GM18873 (cell line): Measurements from ENCODE around the gene ST6GALNAC5.
"Not testable (repeated sequence)": the region's sequence is repeated elsewhere in the genome, so short reads cannot be mapped to it uniquely, and the experiment has no call there.

ENCODE experiments used
- ATAC-seq: cut with Tn5 transposase; IDR thresholded peaks from one replicate; pipeline ENCODE4 v1.9.1; 2021; ENCODE audit warnings: mild to moderate bottlenecking, moderate library complexity, moderate number of reproducible peaks; ENCODE audit not compliant: unreplicated experiment, low FRiP score

The ST6GALNAC5 gene

DNA sequence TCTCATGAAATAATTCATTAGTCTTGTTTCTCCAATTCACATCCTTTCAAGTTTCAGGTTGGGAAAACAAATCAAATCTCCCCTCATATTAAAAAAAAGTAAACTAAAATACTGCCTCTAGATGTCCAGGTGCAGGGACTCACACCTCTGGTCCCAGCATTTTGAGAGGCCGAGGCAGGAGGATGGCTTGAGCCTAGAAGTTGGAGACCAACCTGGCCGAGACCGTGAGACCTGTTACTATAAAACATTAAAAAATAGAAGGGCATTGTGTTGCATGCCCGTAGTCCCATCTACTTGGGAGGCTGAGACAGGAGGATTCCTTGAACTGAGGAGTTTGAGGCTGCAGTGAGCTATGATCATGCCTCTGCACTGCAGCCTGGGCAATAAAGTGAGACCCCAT is 61.9 kb downstream of the ST6GALNAC5 start:
- ATAC-seq = no peak

DNA sequence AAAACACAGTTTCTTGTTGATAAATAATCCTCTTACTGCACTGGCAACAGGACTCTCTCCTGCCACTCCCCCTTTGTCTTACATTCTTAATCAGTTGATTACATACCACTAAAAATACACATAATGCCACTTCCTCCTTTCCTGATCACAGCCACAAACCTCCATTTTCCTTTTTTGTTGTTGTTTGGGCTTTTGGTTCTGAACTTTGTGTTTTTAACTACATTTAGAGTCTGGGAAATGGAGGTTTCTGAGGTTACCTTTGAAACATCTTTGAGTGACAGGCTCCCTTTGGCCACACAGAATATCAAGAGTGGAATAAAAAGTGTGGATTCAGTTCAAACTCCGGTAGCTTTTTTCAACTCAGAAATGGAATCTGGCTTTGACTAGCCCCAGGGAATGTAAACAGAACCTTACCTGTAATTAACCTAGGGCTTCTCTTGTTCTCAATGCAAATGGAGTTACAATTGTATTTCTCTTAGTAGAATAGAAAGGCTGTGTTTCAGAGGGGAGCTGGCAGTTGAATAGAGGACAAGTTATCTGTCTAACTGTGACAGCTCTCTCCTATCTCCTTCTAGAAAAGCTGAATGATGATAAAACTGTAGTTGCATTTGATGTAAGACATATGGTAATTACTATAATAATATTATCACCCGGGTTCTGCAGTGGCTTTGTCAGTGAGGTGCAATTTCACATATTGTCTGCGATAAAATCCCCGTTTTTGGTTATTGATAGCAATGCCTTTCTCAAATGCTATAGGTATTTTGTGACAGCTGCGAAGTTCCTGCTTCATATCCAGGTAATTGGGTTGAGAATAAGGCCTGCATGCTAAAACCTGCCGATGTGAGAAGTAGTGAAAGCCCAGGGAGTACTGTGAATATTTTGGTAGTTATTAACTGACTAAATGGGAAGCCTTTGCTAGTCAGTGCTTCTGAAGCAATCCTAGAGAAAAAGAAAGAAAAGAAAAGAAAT is 66.9 kb downstream of the ST6GALNAC5 start:
- no peak for ATAC-seq

DNA sequence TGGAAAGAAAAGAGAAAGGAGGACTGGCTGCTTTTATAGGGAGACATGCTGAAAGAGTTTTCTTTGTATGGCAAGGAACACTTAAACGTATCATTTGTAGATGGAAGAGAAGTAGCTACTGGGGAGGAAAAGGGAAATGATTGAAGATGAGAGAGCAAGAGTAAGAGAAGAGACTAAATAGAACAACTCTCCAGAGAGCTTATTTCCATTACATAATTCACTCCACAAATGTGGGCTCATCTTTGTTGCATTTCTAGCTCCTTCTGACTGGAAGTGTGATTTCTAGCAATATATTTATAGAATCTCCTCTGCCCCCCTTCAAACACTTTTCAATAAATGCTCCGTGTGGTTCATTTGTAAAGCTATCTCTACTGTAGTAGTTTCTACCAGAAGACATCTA is 71.0 kb downstream of the ST6GALNAC5 start:
- no peak for ATAC-seq

DNA sequence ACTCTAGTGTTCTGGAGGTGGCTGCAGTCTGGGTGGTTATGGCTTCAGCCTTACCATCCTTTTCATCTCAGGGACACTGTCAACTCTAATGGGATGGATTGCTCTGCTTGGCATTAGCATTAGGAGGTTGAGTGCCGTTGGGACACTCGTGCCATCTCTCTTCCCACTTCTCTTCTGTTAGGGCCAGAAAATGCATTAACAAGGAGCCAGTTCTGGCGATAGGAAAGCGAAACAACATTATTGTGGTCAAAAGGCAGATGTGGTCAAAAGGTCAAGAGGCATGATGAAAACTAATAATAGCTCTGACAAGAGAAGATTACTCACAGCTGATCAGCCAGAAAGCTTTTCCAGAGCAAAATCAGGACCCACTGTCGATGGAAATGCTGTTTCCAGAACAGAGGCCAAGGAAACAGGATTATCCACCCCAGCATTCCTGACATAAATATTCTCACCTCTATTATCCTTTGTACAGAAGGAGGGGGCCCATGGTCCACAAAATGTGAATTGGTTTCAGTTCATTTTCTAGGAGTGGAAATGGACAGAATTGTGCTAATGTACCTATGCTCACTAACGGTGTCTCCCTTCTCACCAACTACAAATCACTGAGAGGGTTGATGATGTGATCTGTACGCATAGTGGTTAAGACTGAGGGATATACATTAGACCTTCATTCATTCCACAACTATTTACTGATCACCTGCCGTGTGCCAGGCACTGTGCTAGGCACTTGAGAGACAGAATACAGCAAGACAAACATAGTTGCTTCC is 72.0 kb downstream of the ST6GALNAC5 start:
- ATAC-seq = peak; percentile 65

DNA sequence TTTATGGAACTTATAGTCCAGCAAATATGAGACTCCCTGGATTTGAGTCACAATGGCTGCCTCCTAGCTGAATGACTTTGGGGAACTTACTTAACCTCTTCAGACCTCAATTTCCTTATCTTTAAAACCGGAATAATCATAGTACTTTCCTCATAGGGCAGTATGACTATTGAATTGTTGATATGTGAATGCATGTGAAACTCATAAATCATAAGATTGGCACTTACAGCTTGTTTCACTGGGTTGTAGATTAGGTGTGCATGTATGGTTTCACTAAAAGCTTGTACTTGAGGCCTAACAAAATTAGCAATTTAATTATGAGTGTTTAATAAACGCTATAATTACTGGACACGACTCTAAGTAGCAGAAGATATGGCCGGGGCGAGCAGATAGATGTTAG is 72.5 kb downstream of the ST6GALNAC5 start:
- ATAC-seq = no peak

DNA sequence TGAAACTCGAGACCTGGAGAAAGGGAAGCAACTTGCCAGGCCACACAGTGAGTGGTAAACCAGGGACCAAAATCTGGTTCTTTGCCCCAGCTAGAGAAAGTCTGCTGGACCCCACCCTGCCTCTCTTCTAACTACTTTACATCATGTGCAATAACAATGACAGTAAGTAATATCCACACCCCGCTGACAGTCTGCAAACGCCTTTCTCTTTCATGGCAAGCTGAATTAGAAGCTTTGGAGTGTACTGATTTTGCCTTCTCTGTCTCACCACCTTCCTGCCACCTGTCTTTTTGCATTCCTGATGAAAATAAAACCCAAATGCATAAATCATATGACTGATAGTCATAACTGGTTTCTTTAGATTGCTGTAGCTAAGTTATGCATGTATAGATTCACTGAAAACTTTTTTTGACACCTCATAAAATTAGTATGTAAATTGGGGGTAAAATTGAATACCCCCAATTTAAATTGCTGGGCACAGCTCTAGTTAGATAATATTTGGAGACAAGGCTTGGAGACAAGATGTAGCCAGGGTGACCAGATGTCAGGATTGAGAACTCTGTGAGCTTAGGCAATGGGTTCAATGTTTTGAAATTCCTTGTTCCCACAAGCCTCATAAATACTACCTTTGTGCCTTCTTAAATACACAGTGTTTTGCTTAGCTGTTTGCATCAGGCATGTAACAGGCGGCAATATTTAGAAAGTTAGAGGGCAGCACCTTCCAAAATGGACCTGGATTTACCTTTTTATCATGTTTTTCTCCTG is 73.5 kb downstream of the ST6GALNAC5 start:
- no peak for ATAC-seq

DNA sequence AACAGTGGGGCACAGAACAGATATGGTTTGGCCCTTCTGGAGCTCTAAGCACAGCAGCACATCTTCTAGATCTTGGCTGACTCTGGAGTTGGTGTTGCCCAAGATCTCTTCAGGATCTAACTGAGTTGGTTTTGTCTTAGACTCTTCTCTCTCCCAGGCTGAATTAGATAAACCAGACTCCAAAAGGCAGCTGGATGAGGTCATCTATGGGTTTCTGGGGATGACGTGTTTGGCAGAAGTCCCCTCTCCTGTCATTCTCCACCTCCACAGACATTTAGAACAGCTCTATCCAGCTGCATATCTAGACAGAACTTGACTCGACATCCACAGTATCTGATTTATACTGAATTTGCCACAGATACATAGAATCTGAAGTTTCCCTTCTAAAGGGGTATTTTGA is 75.3 kb downstream of the ST6GALNAC5 start:
- ATAC-seq = no peak

DNA sequence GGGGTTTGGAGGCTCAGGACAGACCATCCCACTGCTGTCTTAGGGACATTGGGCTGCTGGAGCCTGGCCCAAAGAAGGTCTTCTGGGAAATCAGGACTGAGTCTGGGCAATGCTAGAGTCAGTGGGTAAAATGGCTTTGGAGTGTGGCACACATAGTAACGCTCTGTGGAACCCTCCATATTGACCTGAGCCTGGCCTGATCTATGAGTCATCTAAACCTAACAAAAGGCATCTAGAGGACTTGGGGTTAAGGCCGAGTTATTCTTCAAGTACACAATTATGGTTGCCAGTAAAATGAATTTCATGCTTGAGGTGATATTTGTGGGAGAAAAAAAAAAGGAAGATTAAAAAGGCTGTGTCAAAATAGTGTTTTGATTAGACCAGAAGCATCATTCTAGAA is 77.7 kb downstream of the ST6GALNAC5 start:
- ATAC-seq = no peak

DNA sequence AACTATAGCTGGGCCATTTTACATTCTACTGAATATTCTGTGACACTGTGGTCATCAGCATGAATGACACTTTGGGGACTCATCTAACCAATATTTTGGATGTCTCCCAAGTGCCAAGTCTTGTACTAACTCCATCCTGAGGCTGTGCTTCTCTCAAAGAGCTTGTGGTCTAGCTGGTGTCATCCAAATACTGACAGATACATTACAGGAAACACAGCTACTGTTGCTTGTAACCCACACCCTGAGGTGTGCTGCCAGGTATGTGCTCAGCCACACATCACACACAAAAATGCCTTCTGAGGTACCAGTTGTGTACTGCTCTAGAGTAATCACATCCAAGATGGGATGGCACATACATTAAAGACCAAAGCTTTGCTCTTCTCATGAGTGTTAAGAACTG is 81.6 kb downstream of the ST6GALNAC5 start:
- no peak for ATAC-seq

DNA sequence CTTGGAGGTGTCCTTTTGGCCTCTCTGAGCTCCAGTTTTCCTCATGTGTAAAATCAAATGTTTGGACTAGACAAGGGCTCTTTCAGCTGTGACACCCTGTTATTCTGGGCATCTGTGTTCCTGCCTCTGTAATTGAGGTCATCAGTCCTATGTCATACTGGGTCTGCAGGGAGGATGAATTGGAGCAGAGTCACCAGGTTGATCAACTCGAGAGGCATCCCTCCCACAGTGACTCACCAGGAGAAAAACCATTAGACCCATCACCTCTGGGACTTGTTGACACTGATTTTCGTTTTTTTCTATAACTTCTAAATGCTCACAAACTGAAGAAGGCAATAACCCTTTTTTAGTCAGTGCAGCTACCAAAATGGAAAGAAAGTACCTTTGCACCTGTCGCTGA is 82.2 kb downstream of the ST6GALNAC5 start:
- ATAC-seq = no peak

DNA sequence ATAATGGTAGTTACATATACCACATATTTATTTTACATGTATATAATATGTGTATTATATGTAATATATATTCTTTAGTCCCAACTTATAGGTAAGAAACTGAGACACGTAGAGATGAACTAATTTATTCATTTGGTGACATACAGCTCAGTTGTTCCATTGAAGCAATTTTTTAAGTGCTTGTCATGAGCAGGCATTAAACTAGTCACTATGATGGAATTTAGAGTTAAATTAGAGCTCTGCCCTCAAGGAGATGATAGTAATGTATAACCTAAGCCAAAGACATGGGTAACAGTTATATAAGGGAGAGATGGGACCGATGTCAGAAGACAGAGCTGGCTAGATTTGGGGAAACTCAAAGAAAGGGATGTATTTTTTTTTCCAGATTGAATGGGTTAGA is 83.0 kb downstream of the ST6GALNAC5 start:
- ATAC-seq = no peak

DNA sequence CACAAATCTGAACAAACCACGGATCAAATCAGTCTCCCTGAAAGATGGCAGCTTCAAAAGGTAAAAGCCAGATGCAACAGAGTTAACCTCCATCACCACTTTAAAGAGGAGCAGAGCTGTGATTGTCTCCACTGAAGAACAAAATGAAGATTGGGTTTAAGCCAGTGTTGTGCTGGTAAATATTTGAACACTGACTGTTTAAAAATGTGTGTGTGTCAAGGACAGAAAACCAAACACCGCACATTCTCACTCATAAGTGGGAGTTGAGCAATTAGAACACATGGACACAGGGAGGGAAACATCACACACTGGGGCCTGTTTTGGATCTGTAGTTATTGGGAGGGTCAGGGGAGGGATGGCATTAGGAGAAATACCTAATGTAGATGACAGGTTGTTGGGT is 83.9 kb downstream of the ST6GALNAC5 start:
- ATAC-seq = no peak

DNA sequence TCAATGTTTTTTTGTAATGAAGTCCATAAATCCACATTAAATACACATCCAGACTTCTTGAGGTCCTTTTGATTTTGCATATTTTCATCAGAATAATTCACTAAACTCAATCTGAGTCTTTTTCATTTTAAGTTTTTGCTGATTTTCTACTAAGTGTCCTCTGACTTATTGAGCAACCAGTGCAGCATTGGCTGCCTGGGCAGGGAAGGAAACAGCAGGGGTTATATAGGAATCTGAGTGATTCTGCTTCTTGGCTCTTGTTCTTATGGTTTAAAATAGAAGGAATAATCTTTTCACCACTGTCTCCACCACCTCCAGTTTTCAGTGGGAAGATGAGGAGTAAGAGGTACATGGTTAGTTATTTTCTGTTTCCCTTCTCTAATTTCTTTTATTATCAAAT is 88.4 kb downstream of the ST6GALNAC5 start:
- ATAC-seq = no peak

DNA sequence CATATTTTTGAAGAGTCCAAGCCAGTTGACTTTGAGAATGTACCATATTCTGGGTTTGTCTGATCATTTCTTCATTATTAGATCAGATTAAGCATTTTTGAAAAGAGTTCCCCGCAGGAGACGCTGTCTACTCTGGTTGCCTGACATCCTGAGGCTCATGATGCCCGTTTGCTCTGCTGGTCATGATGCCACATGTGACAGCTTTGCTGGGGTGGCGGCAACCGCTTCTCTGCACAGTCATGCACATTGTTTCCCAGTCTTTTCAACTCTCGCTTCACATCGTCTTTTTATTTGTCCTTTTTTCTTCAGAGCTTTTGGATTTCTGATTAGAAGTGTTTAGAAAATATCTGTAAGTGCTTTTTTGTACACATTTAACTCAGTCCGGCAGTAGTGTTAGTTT is 90.7 kb downstream of the ST6GALNAC5 start:
- no peak for ATAC-seq

DNA sequence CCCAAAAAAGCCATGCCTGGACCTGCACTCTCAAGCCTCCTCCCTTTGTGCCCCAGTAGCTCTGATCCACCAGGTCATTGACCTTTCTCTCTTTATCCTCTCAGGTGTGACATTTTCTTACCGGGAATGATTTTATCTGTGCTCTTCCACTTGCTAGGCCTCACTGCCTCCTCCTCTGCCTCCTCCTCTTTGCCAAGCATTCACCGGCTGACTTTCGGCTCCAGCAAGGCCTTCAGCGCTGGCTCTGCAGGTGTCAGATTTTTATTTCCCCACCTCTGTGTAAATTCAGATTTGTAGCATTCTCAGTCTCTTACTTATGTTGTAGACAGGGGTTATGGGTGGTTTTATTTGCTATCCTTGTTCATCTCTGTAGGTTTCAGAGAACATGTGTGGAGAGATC is 91.5 kb downstream of the ST6GALNAC5 start:
- no peak for ATAC-seq

DNA sequence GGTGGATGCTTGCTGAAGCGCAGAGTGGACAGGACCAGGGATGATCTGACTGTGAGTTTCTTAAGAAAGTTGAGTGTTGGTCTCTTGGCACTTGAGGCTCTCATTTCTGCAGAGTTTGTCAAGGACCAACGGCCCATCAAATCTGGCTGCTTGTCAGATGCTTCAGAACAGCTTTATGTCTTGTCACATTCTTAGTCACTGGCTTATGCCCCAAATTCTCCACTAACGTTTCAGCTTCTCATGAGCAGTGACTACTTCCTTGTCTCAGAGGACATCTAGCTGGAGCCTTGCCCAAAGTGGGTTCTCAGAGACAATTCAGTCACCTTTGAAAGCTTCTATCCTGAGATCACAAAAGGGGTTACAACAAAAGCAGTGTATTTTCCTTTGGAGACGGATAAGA is 92.3 kb downstream of the ST6GALNAC5 start:
- ATAC-seq = no peak

DNA sequence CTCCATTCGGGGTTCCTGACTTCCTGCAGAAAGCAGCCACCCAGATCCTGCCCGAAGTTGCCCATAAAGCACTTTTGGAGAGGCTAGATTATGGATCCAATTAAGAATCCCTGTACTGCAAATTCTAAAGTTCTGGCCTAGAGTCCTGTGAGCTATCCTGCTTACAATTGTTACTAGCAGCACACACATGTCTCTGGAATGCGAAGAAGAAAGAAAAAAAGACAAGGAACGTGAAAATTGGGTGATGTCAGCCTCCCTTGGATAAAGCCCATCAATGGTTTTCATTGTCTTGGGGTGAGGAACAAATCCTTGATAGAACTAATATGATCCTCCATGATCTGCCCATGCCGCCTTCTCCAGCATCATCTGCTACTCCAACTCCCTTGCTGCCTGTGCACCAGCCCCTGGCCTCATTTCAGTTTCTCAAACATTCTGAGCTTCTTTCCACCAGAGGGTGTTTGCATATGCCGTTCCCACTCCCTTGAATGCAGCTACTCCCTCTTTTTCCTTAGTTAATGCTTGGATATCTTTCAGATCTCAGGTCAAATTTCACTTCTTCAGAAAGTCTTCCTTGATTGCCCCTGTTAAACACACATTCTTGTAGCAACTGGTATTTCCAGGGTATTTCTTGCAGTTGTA is 94.0 kb downstream of the ST6GALNAC5 start:
- ATAC-seq = no peak

DNA sequence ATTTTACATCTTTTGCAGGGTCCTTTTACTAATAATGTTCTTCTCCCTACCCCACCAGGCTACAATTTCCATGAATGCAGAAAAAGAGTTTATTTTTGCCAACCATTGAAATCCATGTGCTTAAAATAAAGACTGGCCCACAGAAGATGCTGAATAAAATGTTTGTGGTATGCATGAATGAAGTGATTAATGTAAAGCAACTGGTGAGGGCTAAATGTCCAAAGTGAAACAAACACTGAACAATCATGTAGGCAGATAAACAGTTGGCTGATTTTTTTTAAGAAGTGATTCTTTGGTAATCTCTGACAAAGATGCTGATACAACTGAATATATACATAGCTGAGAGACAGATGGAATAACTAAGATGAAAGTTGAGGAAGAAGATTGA is 94.5 kb downstream of the ST6GALNAC5 start:
- ATAC-seq = no peak

DNA sequence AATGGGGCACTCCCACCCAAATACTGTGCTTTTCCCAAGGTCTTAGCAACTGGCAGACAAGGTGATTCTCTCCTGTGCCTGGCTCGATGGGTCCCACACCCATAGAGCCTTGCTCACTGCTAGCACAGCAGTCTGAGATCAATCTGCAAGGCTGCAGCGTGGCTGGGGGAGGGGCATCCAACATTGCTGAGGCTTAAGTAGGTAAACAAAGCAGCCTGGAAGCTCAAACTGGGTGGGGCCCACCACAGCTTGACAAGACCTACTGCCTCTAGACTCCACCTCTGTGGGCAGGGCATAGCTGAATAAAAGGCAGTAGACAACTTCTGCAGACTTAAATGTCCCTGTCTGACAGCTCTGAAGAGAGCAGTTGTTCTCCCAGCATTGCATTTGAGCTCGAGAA is 114.0 kb downstream of the ST6GALNAC5 start:
- not testable (repeated sequence) for ATAC-seq

DNA sequence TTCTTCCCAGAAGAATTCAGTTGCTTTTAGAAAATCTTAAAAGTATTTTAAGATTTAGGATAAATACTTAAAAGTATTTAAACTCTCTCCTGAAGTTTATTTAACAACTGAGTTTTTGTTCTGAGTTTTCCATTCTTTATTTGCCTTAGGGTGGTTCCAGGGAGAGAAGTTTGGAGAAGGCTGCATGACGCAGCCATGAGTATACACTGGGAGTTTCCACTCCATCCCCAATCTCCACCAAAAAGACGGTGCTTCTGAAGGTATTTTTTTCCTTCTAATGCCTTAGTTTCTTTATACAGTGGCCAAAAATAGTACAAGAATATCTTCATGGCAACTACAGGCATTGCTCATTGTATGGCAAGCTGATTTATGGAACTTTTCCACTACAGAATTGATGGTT is 122.7 kb downstream of the ST6GALNAC5 start:
- no peak for ATAC-seq
